Osteocyte (in vitro differentiated cells): ENCODE data around the gene LGALS8. TPM values are rescaled to one million over a fixed set of nuclear protein-coding genes. Genes with fewer than 3 reads are reported as not detected.

Source experiments
- DNase-seq: peaks from one replicate; pipeline ENCODE4 v3.0.0; 2021; ENCODE audit warnings: mixed read lengths; ENCODE audit not compliant: unreplicated experiment; ENCODE audit errors: extremely low spot score
- H3K27ac Mint-ChIP-seq: one replicate; pipeline ENCODE4 v1.8.0; 2021; ENCODE audit warnings: mild to moderate bottlenecking, mixed read lengths; ENCODE audit not compliant: unreplicated experiment
- H3K27me3 Mint-ChIP-seq: one replicate; pipeline ENCODE4 v1.8.0; 2021; ENCODE audit warnings: mixed read lengths; ENCODE audit not compliant: unreplicated experiment
- H3K36me3 Mint-ChIP-seq: one replicate; pipeline ENCODE4 v1.8.0; 2021; ENCODE audit warnings: mixed read lengths; ENCODE audit not compliant: unreplicated experiment
- H3K4me1 Mint-ChIP-seq: one replicate; pipeline ENCODE4 v1.8.0; 2021; ENCODE audit warnings: mixed read lengths; ENCODE audit not compliant: unreplicated experiment
- H3K4me3 Mint-ChIP-seq: one replicate; pipeline ENCODE4 v1.8.0; 2021; ENCODE audit warnings: mild to moderate bottlenecking, moderate library complexity, mixed read lengths; ENCODE audit not compliant: unreplicated experiment
- H3K9me3 Mint-ChIP-seq: one replicate; pipeline ENCODE4 v1.8.0; 2021; ENCODE audit warnings: mixed read lengths; ENCODE audit not compliant: unreplicated experiment
- CTCF ChIP-seq: fragments of 200-600 bp; sonication (generic); IDR thresholded peaks from 2 replicates; pipeline ENCODE4 v1.5.0; 2021; ENCODE audit warnings: antibody characterized with exemption, mild to moderate bottlenecking, moderate library complexity
- total RNA-seq: library from RNA; stranded (reverse); gene quantifications from 2 replicates; pipeline ENCODE4 v1.2.1, GENCODE V29; 2021

The LGALS8 gene
- total RNA-seq, 1 donor from 2014 or later, result 32.4 TPM

- H3K4me3 Mint-ChIP-seq, result no peak overlapping the region
Measured at GRCh38 chr1:236509647-236510401, 14.0 kb upstream of the LGALS8 start.

GRCh38 chr1:236511735-236512418 is 11.9 kb upstream of the LGALS8 start:
- H3K27ac Mint-ChIP-seq, result no peak overlapping the region

More at GRCh38 chr1:236509647-236510401, 14.0 kb upstream of the LGALS8 start:
- no peaks in the 10 kb centered on the region for H3K9me3 Mint-ChIP-seq
- H3K27me3 Mint-ChIP-seq, result no peaks in the 10 kb centered on the region
- TF ChIP-seq CTCF, result no peak
- H3K4me1 Mint-ChIP-seq, result peaks cover 14% of the 10 kb centered on the region
- no peak overlapping the region for H3K27ac Mint-ChIP-seq
- no peak for DNase-seq
- no peaks in the 10 kb centered on the region for H3K36me3 Mint-ChIP-seq

GRCh38 chr1:236514703-236515442 is 8.9 kb upstream of the LGALS8 start:
- TF ChIP-seq CTCF, result no peak
- Mint-ChIP-seq H3K4me3 (no peak overlapping the region), H3K27me3 (no peaks in the 10 kb centered on the region), H3K36me3 (no peaks in the 10 kb centered on the region), H3K27ac (no peak overlapping the region), H3K9me3 (no peaks in the 10 kb centered on the region), H3K4me1 (peaks cover 40% of the 10 kb centered on the region)
- DNase-seq, result no peak

More at GRCh38 chr1:236511735-236512418, 11.9 kb upstream of the LGALS8 start:
- H3K9me3 Mint-ChIP-seq, result no peaks in the 10 kb centered on the region
- H3K4me1 Mint-ChIP-seq, result peaks cover 30% of the 10 kb centered on the region
- no peak for DNase-seq
- TF ChIP-seq CTCF, result no peak
- H3K36me3 Mint-ChIP-seq, result no peaks in the 10 kb centered on the region
- H3K27me3 Mint-ChIP-seq, result no peaks in the 10 kb centered on the region
- H3K4me3 Mint-ChIP-seq, result no peak overlapping the region

DNA sequence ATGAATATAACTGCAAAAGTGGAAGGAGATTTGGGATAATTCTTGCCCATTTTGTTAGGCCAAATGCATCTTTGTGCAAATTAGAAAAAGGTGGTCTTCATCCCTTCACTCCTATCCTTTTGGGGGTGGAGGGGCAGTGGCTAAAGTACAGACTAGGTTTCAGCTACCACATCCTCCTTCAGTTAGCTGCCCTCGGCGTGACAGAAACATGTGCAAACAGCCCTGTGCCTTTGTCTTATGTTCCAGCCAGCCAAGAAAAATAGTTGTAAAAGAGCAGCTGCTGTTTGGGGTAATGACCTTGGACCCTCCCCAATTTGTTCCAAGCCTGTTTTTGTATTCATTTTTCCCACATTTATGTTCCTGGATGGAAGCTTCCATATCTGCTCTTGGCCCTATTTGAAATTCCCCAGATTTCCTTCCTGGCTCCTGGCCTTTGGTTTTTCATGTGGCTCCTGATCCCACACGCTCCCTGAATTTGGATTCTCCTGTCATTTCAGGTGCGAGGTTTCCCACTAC is 8.3 kb upstream of the LGALS8 start:
- Mint-ChIP-seq H3K36me3 (no peaks in the 10 kb centered on the region), H3K27ac (peak overlapping the region; percentile 82), H3K9me3 (no peaks in the 10 kb centered on the region), H3K4me1 (peaks cover 42% of the 10 kb centered on the region), H3K4me3 (no peak overlapping the region), H3K27me3 (no peaks in the 10 kb centered on the region)
- no peak for TF ChIP-seq CTCF
- no peak for DNase-seq
